ENCODE measurements around the gene RAC3. TPM values are rescaled to one million over a fixed set of nuclear protein-coding genes. Genes with fewer than 3 reads are reported as not detected.

The RAC3 gene
- total and polyA plus RNA-seq, 9 of the 15 experiments (the other 6 are each of a cell fraction or from before 2014, with no cell fraction given) = 0.23 to 292 (median 118) TPM

- intact Hi-C loops (cut with micrococcal nuclease) = no loop called here
- FAIRE-seq (no peak), DNase-seq (ENCODE audit: extremely low read depth in 1 of 4, low spot score in 3 of 4) (no peak), ATAC-seq (no peak)
- peaks cover 11% of the 10 kb centered on the region for H4K20me1 ChIP-seq (replicated peaks; ENCODE audit: control insufficient read depth, insufficient read depth, low read length)
- H3K4me3 ChIP-seq = no peak overlapping the region
- H2AFZ ChIP-seq (ENCODE audit: low read depth, low read length) = no peak overlapping the region
- no TSS peak for BruUV-seq (replicated peaks)
- 95% methylated on average over 13 of the region's 26 CpGs for WGBS (ENCODE audit: insufficient coverage, low coverage, missing lambda C conversion rate)
- ChIA-PET POLR2A (interaction anchor here (0.7 to 1.7 kb wide), 3 partner anchors 12 to 27 kb away, joined by 3 to 9 read pairs (median 6); no protein-coding TSS in a partner anchor), CTCF (ENCODE audit: low intra/inter-chr PET ratio) (no interaction called here)
- H3K79me2 ChIP-seq (ENCODE audit: control insufficient read depth, insufficient read depth, low read length) = peaks cover 27% of the 10 kb centered on the region
- peaks cover 6 to 87% of the 10 kb centered on the region in 2 experiments; a peak in 3 of 5 replicates for H3K4me1 ChIP-seq (replicated peaks in 1 of 2; ENCODE audit: control insufficient read depth in 2 of 2, insufficient read depth in 2 of 2, low read length in 2 of 2)
- no peak overlapping the region for H3K27ac ChIP-seq (ENCODE audit: extremely low read depth, low read depth, low read length)
- no peaks in the 10 kb centered on the region for H3K9me3 ChIP-seq (replicated peaks; ENCODE audit: control insufficient read depth, insufficient read depth, low read depth, low read length)
- H3K27me3 ChIP-seq (ENCODE audit: control insufficient read depth in 2 of 2, insufficient read depth in 2 of 2, low read length in 2 of 2) = no peaks in the 10 kb centered on the region
- H3K36me3 ChIP-seq (ENCODE audit: control insufficient read depth, insufficient read depth, low read length) = peaks cover 78% of the 10 kb centered on the region; the same call in 2 of the 3 replicates
- H3K9ac ChIP-seq (ENCODE audit: insufficient read depth in 1 of 2, low read depth in 2 of 2, low read length in 2 of 2) = peak overlapping the region in 1 of 2 experiments; percentile 68; a peak in 2 of 4 replicates
- TF ChIP-seq SMARCA4 (IDR thresholded peaks at IDR 0.05) (no peak), TCF7 (IDR thresholded peaks at IDR 0.05; ENCODE audit: borderline replicate concordance) (no peak), SUPT5H (IDR thresholded peaks at IDR 0.05) (0 out of 2 replicates have a peak, but pooled peaks have one; percentile 23), POLR2G (IDR thresholded peaks at IDR 0.05; ENCODE audit: low read depth, low read length) (peak; percentile 53; the same call in 1 of the 2 replicates)
- H3K9me1 ChIP-seq (ENCODE audit: control insufficient read depth, insufficient read depth, low read length) = no peaks in the 10 kb centered on the region
- no peak overlapping the region for H3K4me2 ChIP-seq (ENCODE audit: insufficient read depth, low read length)
- in situ Hi-C loops (cut with MboI) = no loop called here
These were observed 23.8 kb downstream of the RAC3 start for GRCh38 chr17:82055023-82055964.

All from K562 (cell line).